Inferior parietal cortex (tissue), 1 donor: ENCODE results near the gene NSUN4.
"Not testable (repeated sequence)": the region's sequence is repeated elsewhere in the genome, so short reads cannot be mapped to it uniquely, and the experiment has no call there.

Experiments used
- DNase-seq: peaks from one replicate; pipeline ENCODE4 v3.0.0-alpha.2; 2016; ENCODE audit errors: extremely low spot score

Gene NSUN4

DNA sequence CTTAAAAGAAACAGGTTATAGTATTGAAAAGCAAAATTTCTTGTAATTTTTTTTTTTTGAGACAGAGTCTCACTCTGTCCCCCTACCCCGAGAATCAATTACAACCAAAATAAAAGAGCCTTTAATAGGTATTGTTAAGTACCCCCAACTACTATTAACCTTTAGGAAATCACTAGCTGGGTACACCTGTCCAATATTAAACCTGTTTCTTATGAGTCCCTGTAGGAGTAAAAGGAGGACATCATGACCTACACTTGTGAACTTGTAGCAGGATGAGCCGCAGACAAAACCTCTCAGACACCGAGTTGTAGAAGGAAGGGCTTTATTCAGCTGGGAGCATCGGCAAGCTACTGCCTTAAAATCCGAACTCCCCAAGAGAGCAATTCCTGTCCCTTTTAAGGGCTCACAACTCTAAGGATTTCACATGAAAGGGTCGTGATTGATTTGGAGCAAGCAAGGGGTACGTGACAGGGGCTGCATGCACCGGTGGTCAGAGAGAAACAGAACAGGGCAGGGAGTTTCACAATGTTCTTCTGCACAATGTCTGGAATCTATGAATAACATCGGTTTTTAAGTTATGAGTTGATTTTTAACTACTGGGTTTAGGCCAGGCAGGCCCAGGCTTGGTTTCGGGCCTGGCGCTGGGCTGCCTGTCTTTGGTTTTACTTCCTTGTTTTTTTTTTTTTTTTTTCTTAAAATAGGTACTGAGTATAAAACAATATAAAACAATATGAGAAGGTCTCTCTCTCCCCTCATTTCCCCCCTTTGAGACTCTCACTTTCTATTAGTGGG is 15.1 kb upstream of the NSUN4 start:
- DNase-seq = not testable (repeated sequence)

DNA sequence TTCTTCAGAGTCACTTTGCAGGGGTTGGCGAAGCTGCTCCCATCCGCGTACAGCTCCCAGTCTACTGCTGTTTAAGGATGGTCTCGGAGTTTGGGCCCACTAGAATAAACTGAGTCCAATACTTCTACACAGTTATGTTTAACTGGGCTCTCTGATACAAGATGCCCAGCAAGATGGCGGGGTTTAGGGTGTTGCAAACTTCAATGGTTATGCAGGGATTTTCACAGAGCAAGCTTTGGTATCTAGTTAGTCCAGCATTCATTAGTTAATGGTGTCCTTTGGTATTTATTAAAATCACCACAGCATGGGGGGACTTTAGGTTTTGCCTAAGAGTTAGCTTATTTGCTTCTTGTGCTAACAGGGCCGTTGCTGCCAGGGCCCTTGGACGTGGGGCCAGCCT is 12.4 kb upstream of the NSUN4 start:
- DNase-seq = not testable (repeated sequence)

DNA sequence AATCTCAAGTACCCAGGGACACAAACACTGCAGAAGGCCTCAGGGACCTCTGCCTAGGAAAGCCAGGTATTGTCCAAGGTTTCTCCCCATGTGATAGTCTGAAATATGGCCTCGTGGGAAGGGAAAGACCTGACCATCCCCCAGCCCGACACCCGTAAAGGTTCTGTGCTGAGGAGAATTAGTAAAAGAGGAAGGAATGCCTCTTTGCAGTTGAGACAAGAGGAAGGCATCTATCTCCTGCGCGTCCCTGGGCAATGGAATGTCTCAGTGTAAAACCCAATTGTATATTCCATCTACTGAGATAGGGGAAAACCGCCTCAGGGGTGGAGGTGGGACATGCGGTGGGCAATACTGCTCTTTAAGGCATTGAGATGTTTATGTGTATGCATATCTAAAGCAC is 10.8 kb upstream of the NSUN4 start:
- not testable (repeated sequence) for DNase-seq

DNA sequence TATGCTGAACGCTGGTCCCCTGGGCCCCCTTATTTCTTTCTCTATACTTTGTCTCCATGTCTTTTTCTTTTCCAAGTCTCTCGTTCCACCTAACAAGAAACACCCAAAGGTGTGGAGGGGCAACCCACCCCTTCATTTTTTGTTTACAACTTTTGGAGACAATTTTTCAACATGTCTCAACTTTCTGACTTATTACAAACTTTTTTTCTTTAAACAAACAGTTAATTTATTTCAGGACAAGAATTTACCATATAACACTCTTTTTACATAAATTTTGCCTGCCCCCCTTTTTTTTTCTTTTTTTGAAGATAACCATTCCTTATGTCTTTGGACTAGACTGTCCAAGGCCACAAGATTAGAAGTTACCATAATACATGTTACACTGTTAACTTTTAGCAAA is 10.2 kb upstream of the NSUN4 start:
- not testable (repeated sequence) for DNase-seq

DNA sequence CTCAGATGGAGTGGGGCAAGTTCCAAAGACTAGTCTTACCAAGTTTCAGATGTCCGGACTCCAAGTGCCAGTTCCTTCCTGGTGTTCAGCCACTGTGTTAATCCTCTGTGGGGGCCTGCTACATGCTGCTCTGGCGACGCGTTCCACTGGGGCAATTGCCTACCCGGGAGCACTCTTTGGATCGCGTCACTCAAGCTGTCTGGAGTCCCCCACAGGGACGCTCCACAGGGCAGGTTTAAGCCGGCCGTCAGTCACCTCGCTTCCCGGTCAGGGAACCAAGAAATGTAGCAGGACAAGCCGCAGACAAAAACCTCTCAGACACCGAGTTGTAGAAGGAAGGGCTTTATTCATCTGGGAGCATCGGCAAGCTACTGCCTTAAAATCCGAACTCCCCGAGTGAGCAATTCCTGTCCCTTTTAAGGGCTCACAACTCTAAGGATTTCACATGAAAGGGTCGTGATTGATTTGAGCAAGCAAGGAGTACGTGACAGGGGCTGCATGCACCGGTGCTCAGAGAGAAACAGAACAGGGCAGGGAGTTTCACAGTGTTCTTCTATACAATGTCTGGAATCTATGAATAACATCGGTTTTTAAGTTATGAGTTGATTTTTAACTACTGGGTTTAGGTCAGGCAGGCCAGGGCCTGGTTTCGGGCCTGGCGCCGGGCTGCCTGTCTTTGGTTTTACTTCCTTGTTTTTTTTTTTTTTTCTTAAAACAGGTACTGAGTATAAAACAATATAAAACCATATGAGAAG is 8.6 kb upstream of the NSUN4 start:
- DNase-seq = not testable (repeated sequence)

DNA sequence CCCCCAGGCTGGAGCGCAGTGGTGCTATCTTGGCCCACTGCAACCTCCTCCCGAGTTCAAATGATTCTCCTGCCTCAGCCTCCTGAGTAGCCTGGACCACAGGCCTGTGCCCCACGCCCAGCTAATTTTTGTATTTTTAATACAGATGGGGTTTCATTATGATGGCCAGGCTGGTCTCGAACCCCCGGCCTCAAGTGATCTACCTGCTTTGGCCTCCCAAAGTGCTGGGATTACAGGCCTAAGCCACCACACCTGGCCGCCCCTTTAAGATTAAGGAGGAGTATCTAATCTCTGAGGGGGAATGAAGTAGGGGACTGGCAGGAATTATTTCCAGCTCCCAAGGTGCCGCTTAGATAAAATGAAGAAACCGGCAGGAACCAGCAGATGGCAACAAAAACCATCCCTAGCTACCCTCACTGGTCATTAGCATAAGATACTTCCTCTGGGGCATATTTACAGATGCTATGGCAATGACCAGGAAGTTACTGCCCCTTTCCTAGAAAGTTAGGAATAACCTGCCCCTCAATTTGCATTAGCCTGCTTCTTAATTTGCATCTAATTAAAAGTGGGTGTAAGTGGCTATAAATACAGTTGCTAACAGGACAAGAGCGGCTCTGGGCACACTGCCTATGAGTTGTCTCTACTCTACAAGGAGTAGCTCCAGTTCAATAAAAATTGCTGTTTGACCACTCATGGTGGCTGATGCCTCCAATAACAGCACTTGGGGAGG is 7.1 kb upstream of the NSUN4 start:
- peak; percentile 25 for DNase-seq

DNA sequence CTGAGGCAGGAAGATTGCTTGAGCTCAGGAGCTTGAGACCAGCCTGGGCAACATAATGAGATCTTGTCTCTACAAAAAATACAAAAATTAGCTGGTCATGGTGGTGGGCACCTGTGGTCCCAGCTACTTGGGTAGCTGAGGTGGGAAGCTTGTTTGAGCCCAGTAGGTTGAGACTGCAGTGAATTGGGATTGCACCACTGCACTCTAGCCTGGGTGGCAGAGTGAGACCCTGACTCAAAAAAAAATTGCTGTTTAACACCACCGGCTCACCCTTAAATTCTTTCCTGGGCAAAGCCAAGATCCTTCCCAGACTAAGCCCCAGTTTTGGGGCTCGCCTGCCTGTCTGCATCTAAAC is 6.6 kb upstream of the NSUN4 start:
- DNase-seq = no peak

DNA sequence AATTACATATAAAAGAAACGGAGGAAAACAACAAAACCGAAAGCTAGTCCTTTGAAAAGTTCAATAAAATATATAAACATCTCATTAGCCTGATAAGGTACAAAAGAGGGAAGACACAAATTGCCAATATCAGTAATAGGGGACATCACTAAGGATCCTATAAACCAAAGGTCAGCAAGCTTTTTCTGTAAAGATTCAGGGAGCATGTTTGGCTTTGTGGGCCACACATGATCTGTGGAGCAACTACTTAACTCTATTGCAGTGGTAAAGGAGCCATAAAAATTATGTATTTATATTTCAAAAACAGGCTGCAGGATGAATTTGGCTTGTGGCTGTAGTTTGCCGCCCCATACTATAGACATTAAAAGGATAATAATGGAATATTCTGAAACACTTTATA is 5.5 kb upstream of the NSUN4 start:
- DNase-seq = no peak

DNA sequence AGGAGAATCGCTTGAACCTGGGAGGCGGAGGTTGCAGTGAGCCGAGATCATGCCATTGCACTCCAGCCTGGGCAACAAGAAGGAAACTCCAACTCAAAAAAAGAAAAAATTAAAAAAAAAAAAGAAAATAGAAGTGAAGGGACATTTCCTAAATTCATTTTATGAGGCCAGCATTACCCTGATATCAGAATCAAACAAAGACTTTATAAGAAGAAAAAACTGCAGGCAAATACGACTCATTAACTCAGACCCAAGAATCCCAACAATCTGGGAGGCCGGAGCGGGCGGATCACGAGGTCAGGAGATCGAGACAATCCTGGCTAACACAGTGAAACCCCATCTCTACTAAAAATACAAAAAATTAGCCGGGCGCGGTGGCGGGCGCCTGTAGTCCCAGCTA is 3.2 kb upstream of the NSUN4 start:
- DNase-seq = not testable (repeated sequence)

DNA sequence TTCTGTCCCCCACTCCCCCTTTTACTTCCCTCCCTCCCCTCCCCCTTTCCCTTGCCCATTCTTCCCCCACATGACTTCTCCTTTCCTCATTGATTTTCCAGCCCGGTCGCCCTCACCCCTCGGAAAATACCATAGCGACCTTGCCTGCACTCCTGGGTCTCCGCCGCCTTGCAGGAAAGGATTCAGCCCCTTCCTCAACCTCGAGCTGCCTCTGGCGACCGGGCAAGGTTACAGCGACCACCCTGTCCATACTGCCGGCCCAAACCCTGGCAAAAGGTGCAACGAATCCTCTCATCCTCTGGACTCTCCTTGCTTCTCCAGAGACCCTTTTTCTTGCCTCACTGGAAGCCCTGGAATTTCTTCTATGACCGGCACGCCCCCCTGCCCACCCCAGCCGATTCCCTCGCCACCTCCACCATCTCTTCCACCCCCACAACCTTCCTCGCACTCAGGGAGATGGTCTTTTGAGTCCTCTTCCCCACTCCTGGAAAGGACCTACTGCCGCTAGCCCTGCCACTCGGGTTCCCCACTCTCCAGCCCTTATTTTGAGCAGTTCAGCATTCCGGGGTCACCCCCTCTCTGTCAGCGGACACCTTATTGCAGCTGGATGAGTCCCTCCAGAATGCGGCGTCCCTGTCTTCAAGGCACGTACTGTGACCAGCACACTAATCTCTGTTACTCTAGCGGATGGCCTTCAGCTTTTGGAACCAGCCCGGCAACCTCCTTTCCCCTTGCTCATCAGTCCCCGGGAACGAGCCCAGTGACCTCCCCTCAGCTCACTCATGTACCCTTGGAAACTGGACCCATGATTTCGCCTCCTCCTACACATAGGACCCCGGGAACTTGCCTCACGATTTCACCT is 846 bp downstream of the NSUN4 start:
- no peak for DNase-seq

DNA sequence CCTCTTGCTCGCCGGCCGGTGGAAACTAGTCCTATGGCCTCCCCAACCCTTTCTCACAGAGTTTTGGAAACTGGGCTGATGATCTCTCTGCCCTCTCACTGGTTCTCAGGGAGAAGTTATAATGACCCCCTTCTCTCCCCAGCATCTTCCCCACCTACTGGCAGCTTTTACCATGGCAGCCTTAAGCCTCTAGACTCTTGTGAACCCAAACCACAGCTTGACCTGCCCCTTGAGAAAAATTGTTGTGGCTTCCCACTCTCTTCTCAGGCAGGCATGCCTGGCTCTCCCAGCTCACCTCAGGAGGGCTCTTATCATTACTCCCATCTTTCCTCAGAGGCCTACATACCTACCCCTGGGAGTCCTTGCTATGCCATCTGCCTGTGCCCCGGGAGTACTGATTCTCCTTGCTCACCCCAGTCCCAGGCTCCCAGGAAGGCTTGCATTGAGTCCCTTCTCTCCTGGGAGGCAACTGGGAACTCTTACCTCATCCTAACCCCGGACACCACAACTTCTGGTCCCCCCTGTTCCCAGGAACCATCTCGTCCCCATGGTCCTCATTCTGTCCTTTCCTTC is 1.6 kb downstream of the NSUN4 start:
- no peak for DNase-seq

DNA sequence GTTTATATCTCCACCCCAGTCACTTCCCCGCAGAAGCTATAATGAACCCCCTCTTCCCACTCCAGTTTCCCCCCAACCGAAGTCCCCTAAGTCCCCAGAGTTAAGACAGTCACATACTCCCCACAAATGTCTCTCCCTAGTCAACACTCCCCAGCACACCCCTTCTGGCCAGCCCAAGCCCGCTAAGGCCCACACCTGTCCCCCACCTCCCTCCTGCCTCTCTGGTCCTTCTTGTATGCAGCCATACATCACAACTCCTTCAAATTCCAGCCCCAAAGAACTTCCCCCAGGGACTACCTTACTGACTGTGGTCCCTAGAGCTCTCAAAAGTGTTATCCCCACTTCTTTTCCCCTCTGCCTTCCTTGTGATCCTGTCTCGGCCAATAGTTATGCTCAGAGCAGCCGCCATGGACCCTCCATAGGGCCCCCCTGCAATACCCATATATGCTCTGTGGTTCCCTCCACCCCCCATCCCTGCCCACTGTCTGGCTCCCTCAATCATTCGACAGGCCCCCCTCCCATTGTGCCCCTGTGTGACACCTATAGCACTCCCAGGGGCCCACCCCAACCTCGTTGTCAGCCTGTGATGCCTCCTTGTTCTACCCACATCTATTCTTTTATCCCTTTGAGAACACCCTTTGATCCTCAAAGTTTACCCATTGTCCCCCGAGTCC is 2.2 kb downstream of the NSUN4 start:
- no peak for DNase-seq

DNA sequence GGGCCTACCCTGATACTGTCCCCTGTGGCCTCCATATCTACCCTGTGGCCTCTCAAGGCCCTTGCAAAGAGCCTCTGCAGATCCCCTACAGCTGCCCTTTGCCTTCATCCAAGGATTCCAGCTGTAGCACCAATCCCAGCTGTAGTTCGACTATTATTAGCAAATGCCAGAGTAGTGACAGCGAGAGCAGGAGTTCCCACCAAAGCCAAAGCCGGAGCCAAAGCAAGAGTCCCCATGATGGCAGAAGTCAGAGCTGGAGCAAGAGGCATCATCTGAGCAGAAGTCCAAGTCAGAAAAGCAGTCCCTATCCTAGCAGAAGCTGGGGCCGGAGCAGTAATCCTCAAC is 2.7 kb downstream of the NSUN4 start:
- DNase-seq = no peak

DNA sequence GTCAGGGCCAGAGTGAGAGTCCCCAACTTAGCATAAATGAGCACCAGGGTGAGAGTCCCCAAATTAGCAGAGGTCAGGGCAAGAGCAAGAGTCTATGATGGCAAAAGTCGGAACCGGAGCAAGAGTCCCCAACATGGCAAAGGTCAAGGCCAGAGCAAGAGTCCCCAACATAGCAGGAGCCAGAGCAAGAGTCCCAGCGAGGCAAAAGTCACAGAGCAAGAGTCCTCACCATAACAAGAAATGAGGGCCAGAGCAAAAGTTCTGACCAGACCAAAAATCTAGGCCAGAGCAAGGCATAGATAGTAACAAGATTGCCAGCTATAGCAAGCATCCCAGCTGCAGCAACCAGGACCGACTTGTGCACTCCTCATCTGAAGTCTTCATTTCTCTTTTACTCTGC is 3.1 kb downstream of the NSUN4 start:
- DNase-seq = no peak

DNA sequence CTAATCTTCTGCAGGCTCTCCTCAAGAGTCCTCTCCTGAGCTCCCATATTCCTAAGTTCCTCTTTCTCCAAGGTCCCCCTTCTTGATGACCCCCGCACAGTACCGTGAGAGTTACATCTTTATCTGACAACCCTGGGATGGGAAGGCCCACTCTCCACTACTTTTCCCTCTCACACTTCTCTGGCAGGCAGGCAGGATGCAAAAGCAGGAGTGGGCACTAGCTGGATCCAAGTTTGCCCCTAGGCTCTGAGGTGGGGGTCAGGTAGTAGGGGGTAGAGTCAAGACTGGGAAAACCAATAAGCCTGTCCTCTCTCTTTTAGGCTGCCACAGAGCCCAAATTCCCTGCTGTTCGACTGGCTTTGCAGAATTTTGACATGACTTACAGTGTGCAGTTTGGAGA is 3.9 kb downstream of the NSUN4 start:
- DNase-seq = no peak

DNA sequence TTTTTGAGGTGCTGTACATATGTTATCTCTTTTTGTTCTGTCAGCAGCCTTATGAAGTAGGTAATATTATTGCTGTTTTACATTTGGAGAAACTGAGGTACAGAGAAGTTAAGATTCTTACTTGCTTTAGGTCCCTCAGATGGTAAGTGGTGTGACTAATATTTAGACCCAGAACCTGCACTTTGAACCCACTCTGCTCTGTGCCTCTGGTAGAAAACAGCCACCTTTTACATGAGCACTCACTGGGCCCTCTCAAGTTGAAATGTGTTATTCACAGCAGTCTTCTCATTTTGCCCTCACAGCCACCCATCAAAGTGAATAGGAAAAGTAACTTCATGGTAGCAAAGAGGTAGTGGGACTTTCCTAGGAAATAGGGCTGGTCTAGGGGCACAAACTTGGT is 4.7 kb downstream of the NSUN4 start:
- no peak for DNase-seq

DNA sequence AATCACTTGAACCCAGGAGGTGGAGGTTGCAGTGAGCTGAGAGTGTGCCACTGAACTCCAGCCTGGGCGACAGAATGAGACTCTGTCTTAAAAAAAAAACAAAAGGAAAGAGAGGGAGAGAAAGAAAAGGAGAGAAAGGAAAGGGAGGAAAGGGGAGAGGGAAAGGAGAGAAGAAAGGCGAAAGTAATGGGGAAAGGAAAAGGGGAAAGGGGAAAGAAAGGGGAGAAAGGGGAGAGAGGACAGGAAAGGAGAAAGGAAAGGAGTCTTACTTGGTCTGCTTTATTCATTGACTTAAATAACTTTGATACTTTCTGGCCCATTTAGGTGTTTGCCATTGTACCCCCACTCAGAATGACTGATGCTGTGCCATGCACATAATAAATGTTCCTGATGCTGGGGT is 11.8 kb downstream of the NSUN4 start:
- no peak for DNase-seq

DNA sequence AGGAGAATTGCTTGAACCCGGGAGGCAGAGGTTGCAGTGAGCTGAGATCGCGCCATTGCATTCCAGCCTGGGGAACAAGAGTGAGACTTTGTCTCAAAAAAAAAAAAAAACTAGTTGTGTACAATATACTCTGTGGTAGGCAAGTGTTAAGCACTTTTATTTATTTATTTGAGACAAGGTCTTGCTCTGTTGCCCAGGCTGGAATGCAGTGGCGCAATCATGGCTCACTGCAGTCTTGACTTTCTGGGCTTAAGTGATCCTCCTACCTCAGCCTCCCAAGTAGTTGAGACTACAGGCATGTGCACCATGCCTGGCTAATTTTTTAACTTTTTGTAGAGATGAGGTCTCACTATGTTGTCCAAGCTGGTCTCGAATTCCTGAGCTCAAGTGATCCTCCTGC is 15.3 kb downstream of the NSUN4 start:
- DNase-seq = not testable (repeated sequence)

DNA sequence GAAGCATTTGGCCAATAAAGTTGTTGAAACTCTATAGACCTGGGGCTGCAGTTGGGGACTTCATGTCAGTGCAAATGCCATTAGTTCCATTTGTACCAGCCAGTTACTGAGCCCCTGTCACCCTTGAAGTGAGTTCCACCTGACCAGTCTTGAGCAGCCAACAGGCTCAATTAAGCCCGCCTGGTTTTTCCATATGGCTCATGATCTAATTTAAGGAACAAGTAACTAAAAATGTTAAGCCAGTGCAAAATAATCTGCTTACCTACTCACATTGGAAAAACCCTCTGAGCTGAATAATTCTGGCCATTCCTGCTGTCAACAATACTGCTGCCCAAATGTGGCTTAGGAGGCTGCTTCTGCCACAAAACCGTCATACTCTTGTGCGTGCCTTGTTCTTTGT is 21.6 kb downstream of the NSUN4 start:
- peak; percentile 9 for DNase-seq

DNA sequence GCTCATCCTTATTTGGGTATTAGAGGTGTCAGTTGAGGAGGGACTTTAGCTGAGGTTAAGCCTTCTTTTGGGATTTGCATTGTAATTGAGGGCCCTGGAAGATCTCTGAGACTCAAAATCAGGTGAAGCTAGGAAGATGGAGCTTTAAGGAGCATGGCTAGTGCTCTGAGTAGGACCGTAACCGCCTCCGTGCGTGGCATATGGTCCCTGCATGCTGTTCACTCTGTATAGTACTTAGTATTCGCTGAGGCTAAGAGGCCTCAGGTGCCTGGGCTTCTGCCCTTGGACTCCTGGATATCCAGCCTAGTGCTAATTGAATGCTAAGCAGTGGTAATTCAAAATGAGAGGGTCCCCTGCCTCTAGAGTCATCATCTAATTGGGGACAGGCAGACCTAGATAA is 22.5 kb downstream of the NSUN4 start:
- DNase-seq = no peak

DNA sequence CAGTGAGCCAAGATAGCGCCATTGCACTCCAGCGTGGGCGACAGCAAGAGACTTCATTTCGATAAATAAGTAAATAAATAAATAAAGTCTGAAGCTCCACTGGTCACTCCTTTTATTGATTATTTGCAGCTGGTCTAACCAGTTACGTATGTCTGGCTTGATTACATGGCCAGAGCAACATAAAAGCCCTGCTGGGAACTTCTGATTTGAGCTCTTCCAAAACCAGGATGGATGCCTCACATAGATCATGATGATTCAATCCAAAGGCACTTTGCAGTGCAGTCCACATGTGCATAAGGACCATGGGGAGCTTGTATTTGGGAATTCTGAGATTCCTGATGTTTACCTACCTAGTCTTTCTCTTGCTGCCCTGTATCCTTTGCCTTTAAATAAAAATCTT is 24.0 kb downstream of the NSUN4 start:
- no peak for DNase-seq
